ENCODE results near the gene PLXNB3. TPM values are rescaled to one million over a fixed set of nuclear protein-coding genes. Genes with fewer than 3 reads are reported as not detected.

The PLXNB3 gene
- 10 to 100 TPM in 2 of 4 donors, 1 to 10 TPM in 2; 3.2 to 13.2 (median 10.2) TPM for total RNA-seq

DNA sequence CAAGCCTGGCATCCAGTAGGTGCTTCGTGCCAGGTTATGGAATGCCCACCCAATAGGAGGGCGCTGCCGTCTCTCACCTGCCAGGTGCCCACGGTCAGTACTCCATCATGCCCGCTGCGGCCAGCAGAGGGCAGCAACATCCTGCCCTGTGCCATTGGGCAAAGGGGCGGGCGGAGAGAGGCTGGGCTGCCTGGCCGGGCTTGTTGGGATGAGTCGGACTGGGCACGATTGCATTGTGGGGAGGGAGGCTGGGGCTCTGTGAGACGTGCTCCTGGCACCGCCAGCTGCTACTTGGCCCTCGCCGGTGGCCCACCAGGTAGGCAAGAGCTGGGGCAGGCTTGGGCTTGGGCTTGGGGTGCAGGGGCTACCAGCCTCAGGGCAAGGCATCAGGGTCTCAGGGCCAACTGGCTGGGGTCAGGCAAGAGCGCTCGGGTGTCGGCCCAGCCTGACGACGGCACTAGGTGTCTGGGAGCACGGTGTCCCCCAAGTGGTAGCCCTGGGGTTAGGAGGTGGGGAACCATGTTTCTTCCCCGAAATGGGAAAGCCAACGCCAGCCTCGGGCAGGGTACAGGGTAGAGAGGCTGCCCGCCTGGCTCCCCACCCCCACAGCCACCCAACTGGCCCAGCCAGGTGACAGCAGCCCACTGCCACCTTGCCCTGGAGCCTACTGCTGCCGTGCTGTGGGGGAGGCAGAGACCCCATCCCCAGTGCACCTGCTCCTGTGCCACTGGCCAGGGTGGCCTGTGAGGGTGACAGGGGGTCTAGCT, at the start of gene PLXNB3:
Gene PLXNB3 (plus strand): TSS at position 261 of the 767 bp plus-strand sequence. CDS start 1,287 bp downstream, outside the sequence.
- peak; percentile 84 for ATAC-seq (ENCODE audit: low FRiP score)
- peak; percentile 66 for DNase-seq (ENCODE audit: low spot score)
- TF ChIP-seq, protein P1, sequence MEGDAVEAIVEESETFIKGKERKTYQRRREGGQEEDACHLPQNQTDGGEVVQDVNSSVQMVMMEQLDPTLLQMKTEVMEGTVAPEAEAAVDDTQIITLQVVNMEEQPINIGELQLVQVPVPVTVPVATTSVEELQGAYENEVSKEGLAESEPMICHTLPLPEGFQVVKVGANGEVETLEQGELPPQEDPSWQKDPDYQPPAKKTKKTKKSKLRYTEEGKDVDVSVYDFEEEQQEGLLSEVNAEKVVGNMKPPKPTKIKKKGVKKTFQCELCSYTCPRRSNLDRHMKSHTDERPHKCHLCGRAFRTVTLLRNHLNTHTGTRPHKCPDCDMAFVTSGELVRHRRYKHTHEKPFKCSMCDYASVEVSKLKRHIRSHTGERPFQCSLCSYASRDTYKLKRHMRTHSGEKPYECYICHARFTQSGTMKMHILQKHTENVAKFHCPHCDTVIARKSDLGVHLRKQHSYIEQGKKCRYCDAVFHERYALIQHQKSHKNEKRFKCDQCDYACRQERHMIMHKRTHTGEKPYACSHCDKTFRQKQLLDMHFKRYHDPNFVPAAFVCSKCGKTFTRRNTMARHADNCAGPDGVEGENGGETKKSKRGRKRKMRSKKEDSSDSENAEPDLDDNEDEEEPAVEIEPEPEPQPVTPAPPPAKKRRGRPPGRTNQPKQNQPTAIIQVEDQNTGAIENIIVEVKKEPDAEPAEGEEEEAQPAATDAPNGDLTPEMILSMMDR (IDR thresholded peaks at IDR 0.05), result peak in 1 of 3 donors; percentile 54

- TF ChIP-seq, protein P1 (IDR thresholded peaks at IDR 0.05), result no peak
- DNase-seq (ENCODE audit: low spot score) (no peak), ATAC-seq (ENCODE audit: low FRiP score) (no peak)
Observed at GRCh38 chrX:153714256-153714655, 49.8 kb upstream of the PLXNB3 start.

DNA sequence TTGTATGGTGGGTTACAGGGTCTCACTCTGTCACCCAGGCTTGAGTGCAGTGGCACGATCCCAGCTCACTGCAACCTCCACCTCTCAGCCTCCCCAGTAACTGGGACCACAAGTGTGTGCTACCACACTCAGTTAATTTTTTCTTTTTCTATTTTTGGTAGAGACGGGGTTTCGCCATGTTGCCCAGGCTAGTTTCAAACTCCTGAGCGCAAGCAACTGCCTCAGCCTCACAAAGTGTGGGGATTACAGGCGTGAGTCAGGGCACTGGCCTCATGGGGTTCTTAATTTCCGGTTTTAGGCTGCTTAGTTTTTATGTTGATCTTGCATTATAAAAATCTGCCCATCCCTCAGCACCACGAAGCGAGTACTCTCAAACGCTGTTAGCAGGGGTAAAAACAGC, 46.6 kb upstream of the PLXNB3 start:
- DNase-seq (ENCODE audit: low spot score), result no peak
- no peak for ATAC-seq (ENCODE audit: low FRiP score)
- TF ChIP-seq, protein P1 (IDR thresholded peaks at IDR 0.05), result no peak

- TF ChIP-seq, protein P1 (IDR thresholded peaks at IDR 0.05), result no peak
- no peak for ATAC-seq (ENCODE audit: low FRiP score)
Observed at GRCh38 chrX:153719238-153719637, 44.8 kb upstream of the PLXNB3 start.

DNA sequence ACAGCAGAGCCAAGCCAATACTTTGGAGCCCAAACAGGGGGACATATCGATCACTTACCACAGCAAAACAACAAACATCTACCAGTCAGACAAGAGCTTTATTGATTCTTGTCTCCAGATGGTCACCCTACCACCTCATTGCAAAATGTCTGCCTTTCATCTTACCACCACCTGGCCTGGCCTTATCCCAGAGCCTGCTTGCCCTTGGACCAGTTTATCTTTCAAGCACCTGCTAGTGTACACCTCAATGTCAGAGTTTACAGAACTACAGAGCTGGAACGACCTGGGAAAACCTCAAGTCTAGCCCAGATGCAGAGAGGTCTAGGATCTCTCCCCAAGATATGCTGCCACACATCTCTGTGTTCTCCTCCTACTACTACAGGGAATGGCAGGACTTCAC, 44.3 kb upstream of the PLXNB3 start:
- TF ChIP-seq, protein P1 (IDR thresholded peaks at IDR 0.05), result no peak
- DNase-seq (ENCODE audit: low spot score) (no peak), ATAC-seq (ENCODE audit: low FRiP score) (no peak)

More at GRCh38 chrX:153719238-153719637, 44.8 kb upstream of the PLXNB3 start:
- DNase-seq (ENCODE audit: low spot score), result no peak

GRCh38 chrX:153722704-153723350, 41.2 kb upstream of the PLXNB3 start:
- ATAC-seq (ENCODE audit: low FRiP score), result no peak
- no peak for DNase-seq (ENCODE audit: low spot score)
- TF ChIP-seq, protein P1 (IDR thresholded peaks at IDR 0.05), result no peak

All from omental fat pad (tissue), 4 donors.